HG03064 (cell line): ENCODE data around the gene CMSS1.

Experiments
- ATAC-seq: cut with Tn5 transposase; IDR thresholded peaks from one replicate; pipeline ENCODE4 v1.9.1; 2021; ENCODE audit warnings: low read depth; ENCODE audit not compliant: unreplicated experiment

Gene CMSS1

GRCh38 chr3:100010087-100010417, 192.4 kb downstream of the CMSS1 start:
- ATAC-seq = no peak

- no peak for ATAC-seq
Observed at GRCh38 chr3:100018806-100019205, 201.1 kb downstream of the CMSS1 start.

DNA sequence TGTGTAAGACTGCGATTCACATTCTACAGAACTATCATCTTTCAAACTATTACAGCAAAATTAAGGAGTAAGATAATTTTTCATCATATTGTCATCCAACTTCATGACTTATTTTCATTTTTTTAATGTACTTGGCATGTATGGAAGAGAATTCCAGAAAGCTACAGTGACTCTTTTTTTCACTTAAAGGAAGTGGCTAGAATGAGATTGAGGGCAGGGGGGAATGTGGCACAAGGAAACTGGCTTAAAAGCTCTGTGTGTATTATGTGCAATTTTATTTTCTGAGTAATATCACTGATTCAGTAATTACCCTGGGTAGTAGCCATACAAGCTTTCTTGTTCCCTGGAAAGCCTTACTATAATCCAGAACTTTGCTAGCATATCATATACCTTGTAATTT, 202.1 kb downstream of the CMSS1 start:
- ATAC-seq = no peak

DNA sequence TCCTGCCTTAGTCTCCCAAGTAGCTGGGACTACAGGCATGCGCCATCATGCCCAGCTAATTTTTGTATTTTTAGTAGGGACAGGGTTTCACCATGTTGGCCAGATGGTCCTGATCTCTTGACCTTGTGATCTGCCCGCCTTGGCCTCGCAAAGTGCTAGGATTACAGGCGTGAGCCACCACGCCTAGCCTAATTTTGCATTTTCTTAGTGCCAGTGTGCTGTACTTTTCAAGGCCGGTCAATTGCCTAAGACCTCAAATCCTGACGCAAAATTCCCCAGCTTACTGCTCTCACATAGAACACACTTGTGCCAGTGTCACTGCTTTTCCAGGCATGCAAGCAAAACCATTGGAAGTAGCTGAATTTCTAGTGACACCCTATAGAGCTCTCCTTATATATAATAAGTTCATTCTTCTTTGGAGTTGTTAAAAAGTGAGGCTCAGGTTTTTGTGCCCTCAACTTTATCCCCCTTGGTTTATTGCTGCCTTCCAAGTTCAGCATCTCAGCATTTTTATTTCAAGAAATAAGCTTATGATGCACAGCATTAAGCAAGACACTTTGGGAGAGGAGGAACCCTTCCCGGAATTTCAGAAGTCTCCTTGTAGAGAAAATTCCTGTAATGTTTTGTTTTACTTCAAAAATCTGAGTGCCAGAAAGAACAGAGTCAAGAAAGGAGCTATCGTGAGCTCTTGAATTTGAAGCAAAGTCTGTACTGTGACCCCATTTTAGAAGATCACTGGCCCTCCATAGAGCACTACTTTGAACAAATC, 203.4 kb downstream of the CMSS1 start:
- ATAC-seq = no peak

GRCh38 chr3:100022506-100022905, 204.8 kb downstream of the CMSS1 start:
- ATAC-seq = no peak

DNA sequence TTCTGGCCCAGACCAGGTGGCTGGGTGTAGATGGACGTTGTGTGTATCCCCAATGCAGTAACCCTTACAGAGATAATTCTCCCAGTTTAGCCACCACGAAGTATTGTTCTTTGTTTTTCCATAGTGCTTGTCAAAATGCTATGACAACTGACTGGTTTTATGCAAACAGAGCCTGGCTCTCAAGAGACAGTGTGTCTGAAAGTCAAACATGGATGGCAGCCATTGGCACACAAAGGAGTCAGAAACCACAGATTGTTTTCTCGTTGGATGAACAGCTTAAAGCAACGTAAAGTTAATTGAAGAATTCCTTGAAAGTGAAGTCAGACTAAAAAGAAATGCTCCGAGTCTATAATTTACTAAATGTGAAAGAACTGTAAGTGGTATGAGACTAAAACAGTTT, 205.5 kb downstream of the CMSS1 start:
- no peak for ATAC-seq

DNA sequence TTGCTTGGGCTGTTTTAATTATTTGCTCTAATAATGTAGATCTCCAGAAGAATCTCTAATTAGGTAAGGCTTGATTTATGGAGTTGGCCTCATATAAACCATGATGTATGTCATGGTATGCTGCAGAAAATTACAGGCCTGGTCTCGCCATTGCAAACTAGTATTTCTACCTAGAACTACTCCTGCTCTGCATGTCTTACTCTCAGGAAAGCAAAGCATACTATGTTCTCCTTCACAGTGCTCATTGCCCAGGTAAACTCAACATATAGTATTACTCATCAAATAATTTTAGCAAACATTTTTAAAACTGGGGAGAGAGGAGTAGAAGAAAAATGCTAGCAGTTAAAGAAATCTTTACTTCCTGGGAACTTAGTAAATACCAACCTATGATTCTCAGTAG, 205.9 kb downstream of the CMSS1 start:
- no peak for ATAC-seq

- ATAC-seq = no peak
Observed at GRCh38 chr3:100024520-100025303, 207.1 kb downstream of the CMSS1 start.

GRCh38 chr3:100027321-100027720, 209.7 kb downstream of the CMSS1 start:
- ATAC-seq = no peak

- no peak for ATAC-seq
Observed at GRCh38 chr3:100029052-100029451, 211.4 kb downstream of the CMSS1 start.

DNA sequence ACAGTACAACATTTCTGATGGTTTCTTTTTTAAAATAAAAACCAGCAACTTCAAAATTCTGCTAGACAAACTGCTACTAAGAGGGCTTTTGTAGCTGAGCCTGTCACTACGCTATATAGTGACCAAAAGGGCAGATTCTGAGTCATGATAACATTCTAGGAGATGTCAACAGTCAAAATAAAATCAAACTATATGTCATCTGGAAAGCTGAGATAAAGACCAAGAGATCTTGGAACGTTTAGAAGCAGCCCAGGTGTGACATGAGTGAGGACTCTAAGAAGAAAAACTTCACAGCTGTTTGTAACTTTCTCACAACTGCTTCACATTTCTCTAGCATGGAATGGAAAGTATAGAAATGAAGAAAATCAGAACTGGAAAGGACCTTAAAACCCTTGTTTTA, 212.0 kb downstream of the CMSS1 start:
- ATAC-seq = peak; percentile 60

DNA sequence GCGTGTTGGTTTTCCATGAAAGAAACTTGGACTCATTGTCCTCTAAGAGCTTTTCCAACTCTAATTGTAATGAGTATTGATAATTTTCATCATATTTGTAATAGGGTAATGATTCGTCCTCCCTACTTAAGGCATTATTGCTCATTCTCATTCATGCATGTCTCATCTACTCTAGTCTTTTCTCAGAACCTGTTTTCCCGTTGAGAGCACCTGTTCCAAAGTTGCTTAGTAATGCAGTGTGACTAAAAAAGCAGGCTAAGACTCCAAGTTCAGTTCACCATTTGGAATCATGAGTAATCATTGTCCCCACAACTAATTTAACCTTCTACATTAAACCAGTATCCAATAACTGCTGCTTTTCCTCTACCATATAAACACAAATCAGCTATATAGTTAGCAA, 212.7 kb downstream of the CMSS1 start:
- ATAC-seq = no peak

GRCh38 chr3:100030914-100031425, 213.3 kb downstream of the CMSS1 start:
- no peak for ATAC-seq

- ATAC-seq = no peak
Observed at GRCh38 chr3:100032243-100032642, 214.6 kb downstream of the CMSS1 start.

DNA sequence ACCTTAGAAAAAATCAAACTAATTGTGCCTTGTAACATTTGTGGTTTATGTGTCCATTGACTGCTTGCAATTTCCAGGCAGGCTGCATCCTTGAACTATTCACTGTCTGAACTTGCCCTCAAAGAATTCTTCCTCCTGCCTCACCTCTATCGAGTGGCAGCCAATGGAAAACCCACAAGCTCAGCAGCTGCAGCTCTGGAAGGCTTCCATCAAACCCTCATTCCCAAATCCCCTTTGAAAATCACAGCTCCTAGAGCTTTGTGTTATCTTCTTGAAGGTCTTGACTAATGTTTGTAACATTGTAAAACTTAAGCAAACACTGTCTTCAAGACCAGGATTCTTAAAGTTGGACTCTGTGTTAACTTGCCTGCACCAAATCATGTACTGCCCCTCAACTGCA, 215.5 kb downstream of the CMSS1 start:
- ATAC-seq = no peak

DNA sequence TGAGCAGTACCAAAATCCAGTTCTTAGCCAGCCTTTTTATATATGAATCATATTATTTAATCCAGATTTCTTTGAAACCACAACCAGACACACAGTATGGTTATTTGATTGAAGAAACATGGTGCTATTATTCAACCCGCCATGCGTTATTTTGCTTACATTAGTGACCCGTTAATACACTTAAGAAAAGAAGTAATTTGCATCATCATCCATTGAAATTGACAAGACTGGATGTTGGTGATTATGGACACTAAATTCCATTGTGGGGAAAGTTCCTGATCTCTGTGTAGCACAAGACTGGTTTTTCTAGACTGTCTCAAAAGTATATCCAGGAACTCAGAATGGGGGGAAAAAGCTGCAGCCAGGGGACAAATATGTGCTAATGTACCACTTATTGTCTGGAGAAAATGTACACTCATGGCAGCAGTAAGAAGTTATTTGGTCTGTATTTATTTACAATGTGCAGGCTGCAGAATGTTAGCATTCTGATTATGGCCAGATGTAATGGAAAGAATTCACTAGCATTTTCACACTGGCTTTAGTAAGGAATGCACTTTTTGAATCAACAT, 216.3 kb downstream of the CMSS1 start:
- no peak for ATAC-seq

DNA sequence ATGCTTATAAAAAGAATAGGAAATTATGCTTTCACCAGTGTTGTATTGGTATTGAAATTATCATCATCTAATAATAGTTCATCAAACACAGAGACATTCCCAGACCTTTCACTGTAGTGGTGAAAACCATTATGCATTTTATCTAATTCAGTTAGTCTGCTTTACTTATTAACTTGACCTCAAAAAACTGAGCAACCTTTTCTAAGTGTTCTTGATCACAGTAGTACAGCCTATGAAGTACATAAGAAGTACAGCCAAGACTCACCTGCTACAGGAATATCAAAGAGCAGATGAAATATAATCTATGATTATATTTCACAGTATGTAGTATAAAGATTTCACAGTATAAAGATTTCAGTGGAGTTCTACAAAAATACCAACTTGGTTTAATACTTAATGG, 221.4 kb downstream of the CMSS1 start:
- no peak for ATAC-seq

DNA sequence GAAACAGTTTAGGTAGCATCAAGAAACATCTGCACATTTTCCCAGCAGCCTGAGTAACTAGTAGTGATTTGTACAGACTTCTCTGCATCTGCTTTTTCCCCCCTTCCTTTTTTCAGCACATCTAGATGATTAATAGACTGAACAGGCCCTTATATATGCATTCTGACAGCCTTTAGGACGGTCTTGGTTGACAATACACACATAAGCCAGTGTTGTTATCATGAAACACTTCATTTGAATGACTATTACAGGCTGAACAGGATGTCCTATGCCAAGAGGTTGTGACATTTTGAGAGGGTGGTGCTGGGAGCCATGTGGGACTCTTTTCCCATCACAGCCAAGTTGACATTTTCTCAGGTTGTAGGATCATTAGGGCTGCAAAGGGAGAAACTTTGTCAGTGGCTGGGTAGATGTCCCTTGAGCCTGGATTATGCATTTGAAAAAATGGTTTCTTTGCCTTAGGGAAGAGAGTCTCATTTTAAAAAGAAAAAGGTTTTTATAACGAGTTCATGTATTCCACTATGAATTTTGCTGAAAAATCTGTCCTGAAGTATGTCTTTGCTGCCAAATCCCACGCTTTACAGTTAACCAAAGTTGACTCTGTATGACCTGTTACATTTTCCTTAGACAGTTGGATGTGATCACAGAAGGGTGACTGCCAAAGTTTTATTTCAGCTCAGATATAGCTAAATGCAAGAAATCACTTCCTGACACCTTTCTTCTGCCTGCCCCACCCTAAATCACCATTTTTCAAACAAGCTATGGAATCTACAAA, 223.0 kb downstream of the CMSS1 start:
- no peak for ATAC-seq

GRCh38 chr3:100041328-100041749, 223.7 kb downstream of the CMSS1 start:
- ATAC-seq = no peak

DNA sequence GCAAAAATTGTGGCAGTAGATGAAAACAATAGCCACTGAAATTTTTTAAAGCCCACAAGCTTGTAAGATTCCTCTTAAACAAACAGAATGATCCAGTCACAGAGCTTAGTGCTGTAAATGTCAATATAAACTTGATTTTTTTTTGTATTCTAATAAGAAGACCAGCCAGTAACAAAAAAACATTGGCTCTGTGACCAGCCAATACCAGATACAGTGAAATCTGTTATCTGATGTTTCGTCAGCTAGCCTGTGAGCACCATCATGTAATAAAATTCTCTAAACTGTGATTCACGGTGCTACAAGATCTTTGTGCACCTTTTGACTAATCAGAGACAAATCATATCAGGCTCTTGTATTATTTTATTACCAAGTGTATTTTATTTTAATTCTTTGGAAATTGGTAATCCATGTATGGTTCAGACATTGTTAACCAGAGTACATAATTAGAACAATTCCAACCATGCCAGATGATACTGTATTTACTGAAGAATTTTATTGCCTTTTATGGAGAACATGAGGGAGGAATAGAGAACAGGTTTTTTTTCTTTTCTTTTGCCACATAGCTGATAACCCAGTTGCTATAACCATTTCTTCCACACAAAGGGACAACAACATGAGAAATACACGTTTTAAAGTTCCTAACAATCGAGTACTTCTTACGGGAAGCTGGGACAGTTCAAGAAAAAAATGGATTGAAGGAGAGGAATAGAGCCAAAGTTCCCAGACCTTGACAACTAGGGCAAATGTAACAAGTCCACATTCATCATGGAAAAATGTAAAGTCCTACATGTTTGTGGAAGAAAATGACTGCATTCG, 224.7 kb downstream of the CMSS1 start:
- no peak for ATAC-seq
